Ishikawa (cell line): Measurements from ENCODE around the gene DHDH.

Experiments used
- CEBPB ChIP-seq: IDR thresholded peaks from 2 replicates; pipeline ENCODE4 v1.6.1; 2012
- EGR1 ChIP-seq: IDR thresholded peaks from 2 replicates; pipeline ENCODE4 v1.6.1; 2012
- EP300 ChIP-seq: IDR thresholded peaks from 2 replicates; pipeline ENCODE4 v1.6.1; 2012; ENCODE audit warnings: borderline replicate concordance
- FOXM1 ChIP-seq: IDR thresholded peaks from 2 replicates; pipeline ENCODE4 v1.6.1; 2012; ENCODE audit warnings: low read depth, borderline replicate concordance
- MAX ChIP-seq: IDR thresholded peaks from 2 replicates; pipeline ENCODE4 v1.6.1; 2012
- RAD21 ChIP-seq: IDR thresholded peaks from 2 replicates; pipeline ENCODE4 v1.6.1; 2012; ENCODE audit warnings: low read depth
- TAF1 ChIP-seq: IDR thresholded peaks from 2 replicates; pipeline ENCODE4 v1.6.1; 2012; ENCODE audit warnings: low read depth, mild to moderate bottlenecking
- TEAD4 ChIP-seq: IDR thresholded peaks from 2 replicates; pipeline ENCODE4 v1.6.1; 2012
- YY1 ChIP-seq: IDR thresholded peaks from 2 replicates; pipeline ENCODE4 v1.6.1; 2012; ENCODE audit warnings: low read depth

GRCh38 chr19:48896191-48896720 is 37.2 kb upstream of the DHDH start:
- TF ChIP-seq MAX = no peak
- no peak for TF ChIP-seq EGR1
- no peak for TF ChIP-seq EP300
- TF ChIP-seq YY1 = no peak
- no peak for TF ChIP-seq RAD21
- TF ChIP-seq CEBPB = no peak
- no peak for TF ChIP-seq FOXM1
- TF ChIP-seq TEAD4 = no peak
- no peak for TF ChIP-seq TAF1
